Sigmoid colon (tissue), 4 donors: ENCODE measurements around the gene DHRS7B.

Experiments used
- POLR2A ChIP-seq, 2 donors: fragments of 450-650 bp; IDR thresholded peaks; one replicate each; pipeline ENCODE4 v1.6.1; 2016; ENCODE audit warnings: antibody characterized with exemption in 2 of 2, mild to moderate bottlenecking in 2 of 2, moderate library complexity in 2 of 2
- POLR2AphosphoS5 ChIP-seq, 4 donors: sonication (generic); formaldehyde crosslinking; IDR thresholded peaks; one replicate each; pipeline ENCODE4 v1.6.1; 2017; ENCODE audit warnings: antibody characterized with exemption in 4 of 4
- TF ChIP-seq, protein P1 (sequence below), 4 experiments: fragments of 450-650 bp in 3 of 4; fragments of 200-600 bp in 1 of 4; IDR thresholded peaks; one replicate each; pipeline ENCODE4 v1.5.1; 2016 to 2019; ENCODE audit warnings: antibody characterized with exemption in 4 of 4, mild to moderate bottlenecking in 3 of 4, moderate library complexity in 2 of 4

DNA sequence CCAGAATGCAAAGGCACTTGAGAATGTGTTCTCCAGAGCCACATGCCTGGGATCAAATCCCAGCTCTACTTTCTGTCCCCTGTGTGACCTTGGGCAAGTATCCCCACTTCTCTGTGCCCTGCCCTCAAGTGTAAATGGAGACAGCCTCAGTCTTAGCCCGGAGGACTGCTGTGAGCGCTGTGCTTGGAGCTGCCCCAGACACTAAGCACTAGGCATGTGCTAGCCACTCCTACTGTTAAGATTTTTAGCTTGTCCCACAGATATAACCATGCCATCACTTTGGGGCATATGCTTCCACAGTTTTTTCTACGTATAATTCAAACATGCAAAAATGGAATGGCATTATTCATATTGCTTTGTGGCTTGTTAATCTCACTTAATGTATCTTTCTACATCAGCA, 57.8 kb downstream of the DHRS7B start:
- TF ChIP-seq, protein P1, sequence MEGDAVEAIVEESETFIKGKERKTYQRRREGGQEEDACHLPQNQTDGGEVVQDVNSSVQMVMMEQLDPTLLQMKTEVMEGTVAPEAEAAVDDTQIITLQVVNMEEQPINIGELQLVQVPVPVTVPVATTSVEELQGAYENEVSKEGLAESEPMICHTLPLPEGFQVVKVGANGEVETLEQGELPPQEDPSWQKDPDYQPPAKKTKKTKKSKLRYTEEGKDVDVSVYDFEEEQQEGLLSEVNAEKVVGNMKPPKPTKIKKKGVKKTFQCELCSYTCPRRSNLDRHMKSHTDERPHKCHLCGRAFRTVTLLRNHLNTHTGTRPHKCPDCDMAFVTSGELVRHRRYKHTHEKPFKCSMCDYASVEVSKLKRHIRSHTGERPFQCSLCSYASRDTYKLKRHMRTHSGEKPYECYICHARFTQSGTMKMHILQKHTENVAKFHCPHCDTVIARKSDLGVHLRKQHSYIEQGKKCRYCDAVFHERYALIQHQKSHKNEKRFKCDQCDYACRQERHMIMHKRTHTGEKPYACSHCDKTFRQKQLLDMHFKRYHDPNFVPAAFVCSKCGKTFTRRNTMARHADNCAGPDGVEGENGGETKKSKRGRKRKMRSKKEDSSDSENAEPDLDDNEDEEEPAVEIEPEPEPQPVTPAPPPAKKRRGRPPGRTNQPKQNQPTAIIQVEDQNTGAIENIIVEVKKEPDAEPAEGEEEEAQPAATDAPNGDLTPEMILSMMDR (IDR thresholded peaks at IDR 0.05) = no peak
- no peak for TF ChIP-seq POLR2A (IDR thresholded peaks at IDR 0.05)
- no peak for TF ChIP-seq POLR2AphosphoS5 (IDR thresholded peaks at IDR 0.05)
